Measurements from ENCODE around the gene OR5K2.

Gene OR5K2

DNA sequence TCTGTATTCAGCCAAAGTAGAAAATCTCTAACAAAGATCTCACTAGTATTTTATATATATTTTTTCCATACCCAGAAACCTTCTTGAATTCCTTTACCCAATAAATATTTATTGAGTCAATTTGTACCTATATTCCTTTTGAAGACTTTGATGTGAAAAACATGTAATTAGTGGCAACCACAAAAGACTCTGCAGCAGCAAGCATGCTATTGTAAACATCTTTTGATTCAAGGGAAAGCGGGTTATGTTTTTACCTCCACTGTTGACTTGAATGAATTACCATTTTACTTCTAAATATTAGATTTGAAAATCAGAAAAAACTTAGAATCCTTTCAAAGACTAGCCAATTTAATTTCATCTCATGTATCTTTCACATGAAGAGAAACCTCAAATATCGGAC is 36.7 kb downstream of the OR5K2 start:
- H3K4me3 ChIP-seq (ENCODE audit: low read depth, low read length) = no peak overlapping the region
- DNase-seq (ENCODE audit: low read depth) = no peak
- in situ Hi-C loops (cut with HindIII; ENCODE audit: low sequenced_read_pairs) = no loop called here
- TF ChIP-seq, protein P1, sequence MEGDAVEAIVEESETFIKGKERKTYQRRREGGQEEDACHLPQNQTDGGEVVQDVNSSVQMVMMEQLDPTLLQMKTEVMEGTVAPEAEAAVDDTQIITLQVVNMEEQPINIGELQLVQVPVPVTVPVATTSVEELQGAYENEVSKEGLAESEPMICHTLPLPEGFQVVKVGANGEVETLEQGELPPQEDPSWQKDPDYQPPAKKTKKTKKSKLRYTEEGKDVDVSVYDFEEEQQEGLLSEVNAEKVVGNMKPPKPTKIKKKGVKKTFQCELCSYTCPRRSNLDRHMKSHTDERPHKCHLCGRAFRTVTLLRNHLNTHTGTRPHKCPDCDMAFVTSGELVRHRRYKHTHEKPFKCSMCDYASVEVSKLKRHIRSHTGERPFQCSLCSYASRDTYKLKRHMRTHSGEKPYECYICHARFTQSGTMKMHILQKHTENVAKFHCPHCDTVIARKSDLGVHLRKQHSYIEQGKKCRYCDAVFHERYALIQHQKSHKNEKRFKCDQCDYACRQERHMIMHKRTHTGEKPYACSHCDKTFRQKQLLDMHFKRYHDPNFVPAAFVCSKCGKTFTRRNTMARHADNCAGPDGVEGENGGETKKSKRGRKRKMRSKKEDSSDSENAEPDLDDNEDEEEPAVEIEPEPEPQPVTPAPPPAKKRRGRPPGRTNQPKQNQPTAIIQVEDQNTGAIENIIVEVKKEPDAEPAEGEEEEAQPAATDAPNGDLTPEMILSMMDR (IDR thresholded peaks at IDR 0.05; ENCODE audit: low read depth, low read length, missing control alignments) = no peak

DNA sequence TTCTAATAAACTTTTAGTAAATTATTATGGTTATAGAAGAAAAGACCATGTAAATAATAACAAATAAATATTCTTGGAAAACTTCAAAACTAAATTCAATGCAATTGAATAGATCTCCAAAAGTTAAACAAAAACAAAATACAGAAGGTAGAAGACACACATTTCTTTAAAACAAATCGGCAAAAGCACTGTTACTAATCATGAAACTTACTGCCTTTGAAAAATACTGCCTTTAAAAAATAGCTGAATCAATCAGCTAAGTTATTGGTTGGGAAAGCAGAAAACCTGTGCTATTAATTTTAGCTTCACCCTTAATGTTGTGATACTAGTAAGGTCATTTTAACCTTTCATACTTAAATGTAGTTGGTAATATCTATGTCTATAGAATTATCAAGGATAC is 37.3 kb downstream of the OR5K2 start:
- TF ChIP-seq, protein P1 (IDR thresholded peaks at IDR 0.05; ENCODE audit: low read depth, low read length, missing control alignments) = no peak
- in situ Hi-C loops (cut with HindIII; ENCODE audit: low sequenced_read_pairs) = no loop called here
- no peak for DNase-seq (ENCODE audit: low read depth)
- no peak overlapping the region for H3K4me3 ChIP-seq (ENCODE audit: low read depth, low read length)

DNA sequence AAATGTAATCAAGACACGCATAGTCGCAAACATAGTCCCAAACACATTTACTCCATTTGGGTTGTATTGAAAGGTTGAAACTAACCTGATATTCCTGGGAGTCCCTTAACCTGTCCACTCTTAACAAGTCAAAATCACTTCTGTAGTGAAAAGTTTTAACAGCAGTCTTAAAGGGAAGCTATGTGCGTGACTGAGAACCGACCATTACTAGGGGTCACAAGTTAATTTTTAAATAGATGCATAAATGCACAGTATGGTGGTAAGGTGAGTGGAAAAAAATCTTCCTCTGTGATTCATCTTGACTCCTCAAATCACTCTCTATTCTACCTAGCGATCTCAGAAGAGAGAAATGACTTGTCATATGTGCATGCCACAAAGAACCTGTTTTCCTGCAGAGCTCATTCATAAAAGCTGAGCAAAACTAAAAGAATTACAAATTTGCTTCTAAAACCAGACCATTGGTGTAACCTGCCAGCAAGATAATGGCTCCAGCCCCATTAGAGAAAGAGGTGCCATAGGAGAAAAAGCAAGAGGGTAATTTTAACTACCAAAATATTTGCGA is 39.1 kb downstream of the OR5K2 start:
- H3K4me3 ChIP-seq (ENCODE audit: low read depth, low read length) = no peak overlapping the region
- no peak for DNase-seq (ENCODE audit: low read depth)
- TF ChIP-seq, protein P1 (IDR thresholded peaks at IDR 0.05; ENCODE audit: low read depth, low read length, missing control alignments) = no peak
- in situ Hi-C loops (cut with HindIII; ENCODE audit: low sequenced_read_pairs) = no loop called here

DNA sequence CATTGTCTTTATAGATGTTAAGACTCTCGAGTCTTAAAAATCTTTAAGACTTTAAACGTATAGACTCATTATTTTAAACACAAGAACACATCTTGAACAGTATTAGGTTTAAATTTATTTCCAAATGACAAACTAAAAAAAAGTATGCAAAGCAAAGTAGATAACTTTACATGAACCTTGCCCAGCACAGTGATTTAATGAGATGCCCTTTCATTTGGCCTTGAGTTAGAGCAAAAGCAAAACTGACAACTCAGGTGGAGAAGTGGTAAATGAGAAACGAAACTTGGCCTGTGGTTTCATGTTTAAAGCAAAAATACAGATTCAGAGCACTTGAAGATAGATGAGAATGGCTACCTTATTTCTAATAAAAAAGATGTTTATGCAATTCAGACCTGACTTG is 42.9 kb downstream of the OR5K2 start:
- TF ChIP-seq, protein P1 (IDR thresholded peaks at IDR 0.05; ENCODE audit: low read depth, low read length, missing control alignments) = no peak
- in situ Hi-C loops (cut with HindIII; ENCODE audit: low sequenced_read_pairs) = no loop called here
- DNase-seq (ENCODE audit: low read depth) = no peak
- no peak overlapping the region for H3K4me3 ChIP-seq (ENCODE audit: low read depth, low read length)

DNA sequence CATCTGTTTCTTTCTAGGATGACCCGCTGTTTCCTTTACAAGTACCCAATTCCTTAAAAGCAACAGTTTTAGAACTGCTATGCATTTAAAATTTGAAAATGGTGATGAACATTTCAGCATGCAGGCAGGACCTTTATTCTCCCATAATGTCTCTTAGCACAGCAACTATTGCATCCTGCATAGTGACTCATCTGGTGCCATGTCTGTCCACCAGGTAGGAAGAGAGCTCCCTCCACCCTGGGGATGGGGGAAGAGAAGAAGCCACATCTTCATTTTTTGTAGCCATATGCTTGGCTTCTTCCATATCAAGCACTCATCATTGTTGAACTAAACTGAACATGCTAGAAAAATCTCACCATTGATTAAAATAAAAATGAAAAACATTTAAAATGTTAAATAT is 44.2 kb downstream of the OR5K2 start:
- no peak overlapping the region for H3K4me3 ChIP-seq (ENCODE audit: low read depth, low read length)
- in situ Hi-C loops (cut with HindIII; ENCODE audit: low sequenced_read_pairs) = no loop called here
- TF ChIP-seq, protein P1 (IDR thresholded peaks at IDR 0.05; ENCODE audit: low read depth, low read length, missing control alignments) = no peak
- DNase-seq (ENCODE audit: low read depth) = no peak

DNA sequence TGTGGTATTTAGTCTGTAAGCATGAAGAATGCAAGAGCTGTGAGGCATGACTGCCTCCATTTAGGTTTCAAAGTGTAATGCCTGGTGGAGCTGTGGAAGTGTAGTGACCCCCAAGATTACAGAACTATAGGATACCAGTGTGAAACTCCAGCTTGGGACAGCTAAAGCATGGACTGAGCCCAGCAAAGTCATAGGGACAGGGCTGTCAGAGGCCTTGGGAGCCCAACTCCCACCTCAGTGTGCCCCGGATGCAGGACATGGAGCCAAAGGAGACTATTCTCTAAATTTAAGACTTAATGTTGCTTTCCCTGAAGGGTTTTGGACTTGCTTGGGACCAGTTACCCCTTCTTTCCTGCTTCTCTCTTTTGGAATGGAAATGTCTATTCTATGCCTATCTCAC is 45.1 kb downstream of the OR5K2 start:
- DNase-seq (ENCODE audit: low read depth) = no peak
- TF ChIP-seq, protein P1 (IDR thresholded peaks at IDR 0.05; ENCODE audit: low read depth, low read length, missing control alignments) = no peak
- in situ Hi-C loops (cut with HindIII; ENCODE audit: low sequenced_read_pairs) = no loop called here
- H3K4me3 ChIP-seq (ENCODE audit: low read depth, low read length) = no peak overlapping the region

DNA sequence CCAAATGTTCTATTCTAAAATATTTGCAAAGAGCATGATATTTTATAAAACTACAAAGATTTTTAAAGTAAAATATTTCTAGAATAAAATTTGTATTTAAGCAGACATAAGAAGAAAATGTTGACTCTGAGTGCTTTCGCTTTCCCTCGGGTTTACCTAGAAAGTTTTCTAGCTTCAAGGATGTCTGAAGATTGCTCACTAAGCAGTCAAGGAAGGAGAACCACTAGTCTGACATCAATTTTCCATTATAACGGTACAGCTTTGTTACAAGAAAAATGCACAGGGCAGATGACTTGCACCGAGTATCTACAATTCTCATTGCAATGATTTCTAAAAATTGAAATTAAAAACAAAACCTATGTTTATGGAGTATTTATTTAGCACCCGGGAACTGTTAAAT is 48.5 kb downstream of the OR5K2 start:
- H3K4me3 ChIP-seq (ENCODE audit: low read depth, low read length) = no peak overlapping the region
- TF ChIP-seq, protein P1 (IDR thresholded peaks at IDR 0.05; ENCODE audit: low read depth, low read length, missing control alignments) = no peak
- in situ Hi-C loops (cut with HindIII; ENCODE audit: low sequenced_read_pairs) = no loop called here
- no peak for DNase-seq (ENCODE audit: low read depth)
